Measurements from ENCODE around the gene MAPK4. TPM values are rescaled to one million over a fixed set of nuclear protein-coding genes. Genes with fewer than 3 reads are reported as not detected.

The MAPK4 gene
- total RNA-seq, 1 experiment from 2014 or later: not detected

DNA sequence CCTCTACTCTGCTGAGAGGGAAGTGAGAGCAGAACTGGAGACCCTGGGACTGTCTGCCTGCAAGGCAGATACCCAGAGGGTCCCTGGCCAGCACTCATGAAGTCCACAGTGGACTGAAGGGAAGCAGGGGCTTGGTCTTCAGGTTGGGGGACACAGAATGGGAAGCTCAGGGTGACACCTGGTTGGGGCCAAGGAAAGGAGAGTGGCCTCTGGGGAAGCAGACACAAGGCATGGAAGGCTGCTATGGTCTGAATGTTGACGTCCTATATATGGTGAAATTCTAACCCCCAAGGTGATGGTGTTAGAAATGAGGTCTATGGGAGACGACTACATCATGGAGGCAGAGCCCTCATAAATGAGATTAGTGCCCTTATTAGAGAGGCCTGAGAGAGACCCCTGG is 190.7 kb downstream of the MAPK4 start:
- intact Hi-C loops (cut with micrococcal nuclease; ENCODE audit: unreplicated experiment): no loop called here
- no peaks in the 10 kb centered on the region for H3K4me1 ChIP-seq (replicated peaks; ENCODE audit: insufficient read depth)
- no peak overlapping the region for H3K27ac ChIP-seq
- H3K27me3 ChIP-seq (ENCODE audit: insufficient read depth, low read depth): peaks cover 45% of the 10 kb centered on the region
- H3K9me3 ChIP-seq (ENCODE audit: insufficient read depth, low read depth): no peaks in the 10 kb centered on the region
- no peaks in the 10 kb centered on the region for H3K79me2 ChIP-seq (ENCODE audit: low read depth)
- no peaks in the 10 kb centered on the region for H3K9me2 ChIP-seq (ENCODE audit: insufficient read depth)
- H3F3A ChIP-seq (ENCODE audit: insufficient read depth, low read depth): no peaks in the 10 kb centered on the region
- CTCF ChIA-PET: no interaction called here
- no peaks in the 10 kb centered on the region for H4K20me1 ChIP-seq (ENCODE audit: insufficient read depth)
- no peak for DNase-seq
- no peak for TF ChIP-seq EZH2 (IDR thresholded peaks at IDR 0.05; ENCODE audit: low read depth)
- TF ChIP-seq, protein P1, sequence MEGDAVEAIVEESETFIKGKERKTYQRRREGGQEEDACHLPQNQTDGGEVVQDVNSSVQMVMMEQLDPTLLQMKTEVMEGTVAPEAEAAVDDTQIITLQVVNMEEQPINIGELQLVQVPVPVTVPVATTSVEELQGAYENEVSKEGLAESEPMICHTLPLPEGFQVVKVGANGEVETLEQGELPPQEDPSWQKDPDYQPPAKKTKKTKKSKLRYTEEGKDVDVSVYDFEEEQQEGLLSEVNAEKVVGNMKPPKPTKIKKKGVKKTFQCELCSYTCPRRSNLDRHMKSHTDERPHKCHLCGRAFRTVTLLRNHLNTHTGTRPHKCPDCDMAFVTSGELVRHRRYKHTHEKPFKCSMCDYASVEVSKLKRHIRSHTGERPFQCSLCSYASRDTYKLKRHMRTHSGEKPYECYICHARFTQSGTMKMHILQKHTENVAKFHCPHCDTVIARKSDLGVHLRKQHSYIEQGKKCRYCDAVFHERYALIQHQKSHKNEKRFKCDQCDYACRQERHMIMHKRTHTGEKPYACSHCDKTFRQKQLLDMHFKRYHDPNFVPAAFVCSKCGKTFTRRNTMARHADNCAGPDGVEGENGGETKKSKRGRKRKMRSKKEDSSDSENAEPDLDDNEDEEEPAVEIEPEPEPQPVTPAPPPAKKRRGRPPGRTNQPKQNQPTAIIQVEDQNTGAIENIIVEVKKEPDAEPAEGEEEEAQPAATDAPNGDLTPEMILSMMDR (conservative IDR thresholded peaks at IDR 0.05): no peak
- H3K4me3 ChIP-seq: no peak overlapping the region
- H3K36me3 ChIP-seq (ENCODE audit: low read depth): no peaks in the 10 kb centered on the region
- POLR2A ChIA-PET (ENCODE audit: unreplicated experiment): no interaction called here
- H2AFZ ChIP-seq: no peak overlapping the region
- BruUV-seq (replicated peaks): no TSS peak
- no peak overlapping the region for H3K4me2 ChIP-seq

DNA sequence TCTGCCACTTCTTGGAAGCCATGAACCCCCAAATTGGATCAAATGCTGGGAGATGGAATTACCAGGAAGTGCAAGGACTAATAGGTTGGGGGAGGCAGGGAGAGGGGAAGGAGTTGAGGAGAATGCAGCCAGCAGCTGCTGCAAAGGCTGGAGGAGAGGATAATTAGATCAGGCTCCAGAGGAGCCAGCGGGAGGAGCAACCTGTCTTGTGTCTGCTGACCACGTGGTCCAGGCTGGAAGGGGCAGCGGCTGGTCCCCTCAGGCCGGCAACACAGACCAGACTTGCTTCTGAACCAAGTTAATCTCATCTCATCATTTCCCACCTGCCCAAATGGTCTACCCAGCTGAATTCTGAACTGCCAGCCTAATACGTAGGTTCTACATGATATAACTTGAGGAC is 191.6 kb downstream of the MAPK4 start:
- Histone ChIP-seq H3K9me3 (ENCODE audit: insufficient read depth, low read depth) (no peaks in the 10 kb centered on the region), H3F3A (ENCODE audit: insufficient read depth, low read depth) (no peaks in the 10 kb centered on the region), H3K4me2 (no peak overlapping the region), H3K4me1 (replicated peaks; ENCODE audit: insufficient read depth) (no peaks in the 10 kb centered on the region), H3K79me2 (ENCODE audit: low read depth) (no peaks in the 10 kb centered on the region), H2AFZ (no peak overlapping the region), H3K4me3 (no peak overlapping the region), H3K27me3 (ENCODE audit: insufficient read depth, low read depth) (peaks cover 45% of the 10 kb centered on the region), H4K20me1 (ENCODE audit: insufficient read depth) (no peaks in the 10 kb centered on the region), H3K36me3 (ENCODE audit: low read depth) (no peaks in the 10 kb centered on the region), H3K9me2 (ENCODE audit: insufficient read depth) (no peaks in the 10 kb centered on the region), H3K27ac (no peak overlapping the region)
- BruUV-seq (replicated peaks): no TSS peak
- ChIA-PET POLR2A (ENCODE audit: unreplicated experiment) (no interaction called here), CTCF (no interaction called here)
- intact Hi-C loops (cut with micrococcal nuclease; ENCODE audit: unreplicated experiment): no loop called here
- DNase-seq: no peak
- no peak for TF ChIP-seq EZH2 (IDR thresholded peaks at IDR 0.05; ENCODE audit: low read depth)
- TF ChIP-seq, protein P1 (conservative IDR thresholded peaks at IDR 0.05): no peak

DNA sequence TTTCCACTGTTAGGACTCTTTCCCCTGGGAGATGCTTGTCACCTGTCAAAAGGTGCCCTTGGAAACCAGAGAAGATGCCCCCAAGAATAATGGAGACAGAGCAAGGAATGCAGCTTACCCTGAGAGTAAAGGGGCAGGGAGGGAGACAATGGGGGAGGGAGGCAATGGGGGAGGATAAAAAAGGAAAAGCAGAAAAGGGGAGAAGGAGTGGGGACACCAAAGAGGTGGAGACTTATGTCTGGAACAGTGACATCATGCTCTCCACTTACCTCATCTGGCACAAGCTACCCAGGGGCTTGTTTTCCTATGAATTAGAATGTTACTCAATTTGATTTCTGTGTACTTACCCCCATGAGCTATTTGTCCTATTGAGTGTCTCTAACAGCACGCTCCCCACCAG is 192.1 kb downstream of the MAPK4 start:
- Histone ChIP-seq H2AFZ (no peak overlapping the region), H3K36me3 (ENCODE audit: low read depth) (no peaks in the 10 kb centered on the region), H3K4me2 (no peak overlapping the region), H3K79me2 (ENCODE audit: low read depth) (no peaks in the 10 kb centered on the region), H3F3A (ENCODE audit: insufficient read depth, low read depth) (no peaks in the 10 kb centered on the region), H3K4me1 (replicated peaks; ENCODE audit: insufficient read depth) (no peaks in the 10 kb centered on the region), H4K20me1 (ENCODE audit: insufficient read depth) (no peaks in the 10 kb centered on the region), H3K4me3 (no peak overlapping the region), H3K9me2 (ENCODE audit: insufficient read depth) (no peaks in the 10 kb centered on the region), H3K9me3 (ENCODE audit: insufficient read depth, low read depth) (no peaks in the 10 kb centered on the region), H3K27ac (no peak overlapping the region), H3K27me3 (ENCODE audit: insufficient read depth, low read depth) (peaks cover 45% of the 10 kb centered on the region)
- POLR2A ChIA-PET (ENCODE audit: unreplicated experiment): no interaction called here
- CTCF ChIA-PET: no interaction called here
- no peak for DNase-seq
- intact Hi-C loops (cut with micrococcal nuclease; ENCODE audit: unreplicated experiment): no loop called here
- no TSS peak for BruUV-seq (replicated peaks)
- TF ChIP-seq, protein P1 (conservative IDR thresholded peaks at IDR 0.05): no peak
